ENCODE results near the gene RAD51B.

GRCh38 chr14:68192935-68193334 lies 373.4 kb downstream of the RAD51B start:
- TF ChIP-seq CTCF (IDR thresholded peaks at IDR 0.05 in 2 of 3, conservative IDR thresholded peaks at IDR 0.05 in 1 of 3; ENCODE audit: borderline replicate concordance in 1 of 3, insufficient read depth in 1 of 3, low read depth in 2 of 3, low read length in 2 of 3) (no peak), YY1 (IDR thresholded peaks at IDR 0.05; ENCODE audit: extremely low read depth, insufficient replicate concordance, low read depth, low read length) (no peak)

Data from HCT116 (cell line).